Amygdala (tissue), 56 donors: Measurements from ENCODE around the gene KLHL4.
"Not testable (repeated sequence)": the region's sequence is repeated elsewhere in the genome, so short reads cannot be mapped to it uniquely, and the experiment has no call there.

Experiments used
- DNase-seq, 56 donors: peaks; one replicate each; lab custom pipeline; 2025; lab: John Stamatoyannopoulos, UW

Gene KLHL4

GRCh38 chrX:87641439-87641838, 123.8 kb downstream of the KLHL4 start:
- DNase-seq = not testable (repeated sequence)

GRCh38 chrX:87661761-87662160, 144.2 kb downstream of the KLHL4 start:
- no peak for DNase-seq

GRCh38 chrX:87663421-87663820, 145.8 kb downstream of the KLHL4 start:
- peak in 2 of 56 donors; percentile 1 to 3 for DNase-seq

GRCh38 chrX:87664381-87664780, 146.8 kb downstream of the KLHL4 start:
- peak in 1 of 56 donors; percentile 2 for DNase-seq

- DNase-seq = no peak
Observed at GRCh38 chrX:87679849-87680248, 162.2 kb downstream of the KLHL4 start.

GRCh38 chrX:87687703-87688102, 170.1 kb downstream of the KLHL4 start:
- DNase-seq = no peak

GRCh38 chrX:87688113-87688748, 170.6 kb downstream of the KLHL4 start:
- not testable (repeated sequence) for DNase-seq

- not testable (repeated sequence) for DNase-seq
Observed at GRCh38 chrX:87689218-87689617, 171.6 kb downstream of the KLHL4 start.

- no peak for DNase-seq
Observed at GRCh38 chrX:87693204-87693603, 175.6 kb downstream of the KLHL4 start.

GRCh38 chrX:87697409-87697808, 179.8 kb downstream of the KLHL4 start:
- DNase-seq = no peak

GRCh38 chrX:87702795-87703194, 185.2 kb downstream of the KLHL4 start:
- no peak for DNase-seq

GRCh38 chrX:87703469-87703868, 185.9 kb downstream of the KLHL4 start:
- DNase-seq = not testable (repeated sequence)

- DNase-seq = no peak
Observed at GRCh38 chrX:87706134-87706533, 188.5 kb downstream of the KLHL4 start.

GRCh38 chrX:87710580-87710979, 193.0 kb downstream of the KLHL4 start:
- no peak for DNase-seq
